Activated CD4-positive, CD25-positive, alpha-beta regulatory T cell treated with anti-CD3 and anti-CD28 coated beads, Interleukin-2, amount 50 U/mL, for 72 hours (primary cell): Measurements from ENCODE around the gene PARD3B.

ENCODE experiments used
- DNase-seq: peaks from one replicate; pipeline ENCODE4 v3.0.0; 2021

PARD3B gene

DNA sequence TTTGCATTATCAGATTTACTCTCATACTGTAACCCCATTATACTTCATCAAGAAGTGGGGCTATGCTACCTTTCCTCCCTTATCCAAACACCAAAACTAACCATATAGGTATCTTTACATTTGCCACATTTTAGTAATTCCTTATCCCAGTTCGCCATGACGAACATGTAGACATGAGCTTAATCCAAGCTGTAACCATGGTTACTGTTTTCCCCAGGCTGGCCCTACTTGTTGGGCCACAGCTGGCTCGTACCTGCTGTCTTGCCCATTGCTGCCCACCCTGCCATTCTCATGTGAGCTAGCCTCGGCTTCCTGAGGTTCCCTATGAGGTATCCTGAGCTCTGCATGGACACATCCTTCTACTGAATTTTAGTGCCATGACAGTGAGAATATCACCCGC lies 117.7 kb downstream of the PARD3B start:
- DNase-seq, result no peak

DNA sequence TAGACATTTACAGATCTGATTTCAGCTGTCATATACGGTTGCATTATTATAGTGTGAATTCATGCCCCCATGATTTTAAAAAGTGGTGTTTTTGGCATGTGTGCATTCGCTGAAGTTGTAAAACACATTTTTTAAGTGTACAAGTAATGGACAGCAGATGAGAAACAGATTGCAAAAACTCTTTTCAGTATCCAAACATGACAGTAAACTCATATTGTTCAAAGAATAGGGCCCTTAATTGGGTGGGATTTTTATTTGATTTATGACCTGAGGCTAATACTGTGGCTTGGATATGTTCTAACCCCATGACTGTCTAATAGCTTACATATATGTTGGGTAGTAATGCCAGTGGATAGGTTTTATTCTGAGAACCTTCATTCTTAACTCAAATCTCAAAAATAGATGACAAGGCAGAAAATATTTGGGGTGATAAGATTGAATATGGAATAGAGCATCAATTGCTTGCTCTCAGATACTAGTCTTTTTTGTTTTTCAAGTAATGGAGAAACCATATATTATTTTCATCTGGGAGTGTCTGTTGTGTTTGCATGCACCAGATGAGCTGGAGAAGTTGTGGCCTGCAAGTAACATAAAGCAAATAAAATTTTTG lies 118.6 kb downstream of the PARD3B start:
- no peak for DNase-seq

DNA sequence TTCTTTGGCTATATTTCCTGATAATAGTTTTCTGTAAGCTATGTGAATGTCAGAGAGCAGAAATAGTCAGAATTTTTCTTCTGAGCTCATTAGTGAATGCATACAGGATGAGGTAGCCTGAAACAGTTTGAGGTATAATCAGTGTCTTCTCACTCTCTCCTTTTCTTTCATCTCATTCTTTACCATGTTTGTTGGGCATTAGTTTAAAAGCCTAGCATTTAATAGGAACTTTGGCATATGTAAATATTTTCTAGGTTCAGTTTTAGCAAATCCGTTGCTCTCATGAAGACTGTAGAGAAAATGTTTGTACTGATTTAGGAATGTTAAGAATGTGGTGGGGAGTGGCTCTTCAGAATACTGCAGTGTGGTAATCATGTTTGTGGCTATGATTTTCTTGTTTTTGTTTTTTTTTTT lies 119.4 kb downstream of the PARD3B start:
- DNase-seq, result no peak

DNA sequence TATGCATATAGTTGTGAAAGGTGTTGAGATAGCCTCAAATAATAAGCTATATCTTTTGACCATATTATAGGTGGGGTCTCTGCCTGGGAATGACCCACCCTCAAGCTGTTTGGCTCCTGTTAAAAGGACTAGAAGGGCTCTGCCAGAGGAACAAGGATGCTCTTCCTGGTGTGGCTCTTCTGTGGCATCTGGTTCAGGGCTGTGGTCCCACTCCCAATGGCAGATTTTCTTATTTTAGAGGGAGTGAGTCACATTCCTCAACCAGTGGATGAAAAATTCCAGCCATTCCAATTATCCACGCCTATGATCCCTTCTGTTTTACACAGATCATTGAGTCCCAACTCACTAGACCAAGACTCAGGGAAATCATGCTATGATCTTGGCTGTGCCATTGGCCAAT lies 119.9 kb downstream of the PARD3B start:
- no peak for DNase-seq

DNA sequence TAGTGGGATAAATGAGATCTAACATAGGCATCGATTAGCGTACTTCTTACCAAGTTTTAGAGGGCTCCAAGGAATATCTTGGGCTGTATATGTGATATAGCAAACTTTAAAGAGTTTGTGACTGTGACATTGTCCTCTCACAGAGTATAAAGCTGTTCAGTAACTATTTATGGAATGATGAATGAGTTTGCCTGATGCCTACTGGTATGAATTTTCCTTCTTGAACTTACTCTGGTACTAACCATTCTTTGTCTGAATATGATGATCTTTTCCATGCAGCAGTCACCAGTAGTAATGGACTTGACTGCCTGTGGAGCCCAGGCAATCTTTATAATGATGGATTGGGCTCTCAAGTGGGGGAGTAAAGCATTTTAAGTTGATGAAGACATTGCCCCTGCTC lies 120.5 kb downstream of the PARD3B start:
- DNase-seq, result no peak

DNA sequence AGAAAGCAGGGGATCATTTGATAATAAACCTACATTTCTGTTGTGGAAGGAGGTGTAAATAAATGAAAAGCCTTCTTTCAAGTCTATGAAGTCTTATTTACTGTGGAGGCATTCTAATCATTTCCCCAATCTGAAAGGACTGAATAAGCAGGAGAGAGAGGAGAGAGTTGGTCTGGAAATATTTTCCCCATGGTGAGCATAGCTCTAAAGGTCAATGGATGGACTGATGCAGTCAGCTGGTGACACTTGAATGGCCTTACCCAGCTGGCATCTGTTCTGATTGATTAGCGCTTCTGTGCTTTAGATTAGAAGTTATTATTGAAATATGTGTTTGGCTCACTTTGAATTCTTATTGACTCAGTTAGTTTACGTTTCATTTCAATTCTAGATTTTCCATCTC lies 122.7 kb downstream of the PARD3B start:
- no peak for DNase-seq

DNA sequence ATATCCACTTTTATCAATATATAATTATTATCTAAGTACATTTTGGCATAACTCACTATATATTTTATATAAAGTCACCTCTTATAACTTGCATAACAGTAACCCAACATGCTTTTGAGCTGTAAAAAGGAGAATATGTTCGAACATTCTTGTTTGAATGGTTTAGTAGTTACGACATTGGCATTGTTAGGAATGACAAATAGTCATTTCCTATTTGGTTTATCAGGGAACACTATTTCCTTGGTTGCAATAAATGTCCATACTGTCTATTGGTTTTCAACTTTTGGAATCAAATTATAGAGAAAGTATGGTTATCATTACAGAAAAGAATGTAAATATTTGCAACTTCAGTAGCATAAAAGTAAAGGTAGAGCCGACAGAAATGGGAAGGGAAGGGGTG lies 124.1 kb downstream of the PARD3B start:
- DNase-seq, result no peak

DNA sequence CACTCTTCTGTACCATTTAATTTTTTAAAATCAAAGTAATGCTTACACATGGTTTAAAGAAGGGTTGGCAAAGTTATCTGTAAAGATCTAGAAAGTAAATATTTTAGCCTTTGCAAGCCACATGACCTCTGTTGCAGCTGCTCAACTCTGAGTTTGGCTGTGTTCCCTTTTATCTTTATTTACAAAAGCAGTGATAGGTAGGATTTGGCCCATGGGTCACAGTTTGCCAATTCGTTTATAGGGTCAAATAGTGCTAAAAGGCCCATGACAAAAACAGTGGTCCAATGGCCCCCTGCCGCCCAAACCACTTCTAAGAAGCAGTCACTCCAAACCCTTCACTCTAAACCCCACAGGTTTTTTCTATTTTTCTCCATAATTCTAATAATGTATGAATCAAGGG lies 124.8 kb downstream of the PARD3B start:
- DNase-seq, result no peak

DNA sequence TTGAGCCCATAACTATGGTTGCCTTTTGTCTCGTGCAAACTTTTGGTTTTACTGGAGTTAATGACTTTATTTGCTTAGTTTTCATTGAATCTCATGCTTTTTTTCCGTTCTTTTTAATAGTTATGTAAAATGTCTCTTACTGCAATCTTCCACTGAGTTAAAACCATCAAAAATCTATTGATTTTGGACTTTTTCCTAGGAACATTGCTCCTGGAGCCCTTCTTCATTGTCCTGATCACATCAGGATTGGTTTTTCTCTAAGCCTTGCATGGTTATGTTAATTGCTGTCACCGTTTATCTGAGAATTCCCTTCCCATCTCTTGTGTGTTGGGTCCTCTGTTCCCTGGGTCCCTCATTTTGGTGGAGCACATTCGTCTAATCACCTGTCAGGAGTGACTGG lies 125.5 kb downstream of the PARD3B start:
- no peak for DNase-seq

DNA sequence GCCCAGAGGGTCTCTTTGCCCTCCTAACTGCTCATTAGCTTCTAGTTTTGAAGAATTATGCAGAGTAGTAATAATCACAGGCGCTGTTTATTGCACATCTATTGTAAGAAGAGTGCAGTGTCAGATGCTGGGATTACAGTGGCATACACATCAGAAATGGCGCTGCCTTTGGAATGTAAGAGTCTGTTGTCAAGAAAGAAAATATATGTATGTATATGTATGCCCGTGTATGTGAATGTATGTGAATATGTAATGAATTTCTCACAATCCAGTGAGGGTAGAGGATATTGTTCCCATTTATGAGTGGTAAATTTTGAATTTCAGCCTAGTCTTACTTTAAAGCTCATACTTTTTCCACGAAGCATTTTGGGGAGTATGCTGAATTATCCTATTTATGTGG lies 127.5 kb downstream of the PARD3B start:
- DNase-seq, result no peak

DNA sequence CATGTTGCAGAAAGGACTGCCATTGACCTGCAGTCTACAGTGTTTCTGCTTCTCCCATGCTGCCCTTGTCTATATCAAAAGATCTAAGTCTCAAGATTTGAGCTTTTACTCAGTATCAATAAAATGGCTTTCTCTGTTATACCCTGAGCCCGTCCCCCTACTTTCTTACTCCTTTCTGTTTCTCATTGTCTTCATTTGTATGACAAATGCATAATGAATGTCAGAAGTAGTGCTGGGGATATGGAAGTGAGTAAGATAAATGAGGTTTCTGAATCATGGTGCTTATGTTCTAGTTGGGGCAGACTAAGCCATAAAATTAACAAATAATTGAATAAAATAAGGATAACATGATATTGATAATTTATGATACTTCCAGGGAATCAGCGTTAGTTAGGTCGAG lies 128.6 kb downstream of the PARD3B start:
- no peak for DNase-seq

DNA sequence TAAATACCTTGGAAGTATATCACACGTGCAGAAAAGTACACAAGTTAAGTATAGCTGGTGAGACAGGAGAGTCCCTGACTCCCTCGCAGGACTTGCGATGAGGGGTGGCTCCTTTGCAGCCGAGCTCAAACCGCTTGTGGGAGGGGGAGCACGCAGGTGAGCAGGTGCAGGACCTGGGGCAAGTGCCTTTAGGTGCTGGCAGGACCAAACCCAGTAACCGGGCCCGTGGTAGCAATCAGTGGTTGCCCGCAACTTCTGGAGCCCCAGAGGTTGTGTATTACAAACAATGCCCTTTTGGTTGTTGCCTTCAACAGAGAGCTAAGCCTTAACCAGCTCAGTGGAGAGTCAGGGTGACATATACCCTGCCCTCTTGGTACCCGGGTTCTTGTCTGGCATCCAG lies 132.8 kb downstream of the PARD3B start:
- no peak for DNase-seq

DNA sequence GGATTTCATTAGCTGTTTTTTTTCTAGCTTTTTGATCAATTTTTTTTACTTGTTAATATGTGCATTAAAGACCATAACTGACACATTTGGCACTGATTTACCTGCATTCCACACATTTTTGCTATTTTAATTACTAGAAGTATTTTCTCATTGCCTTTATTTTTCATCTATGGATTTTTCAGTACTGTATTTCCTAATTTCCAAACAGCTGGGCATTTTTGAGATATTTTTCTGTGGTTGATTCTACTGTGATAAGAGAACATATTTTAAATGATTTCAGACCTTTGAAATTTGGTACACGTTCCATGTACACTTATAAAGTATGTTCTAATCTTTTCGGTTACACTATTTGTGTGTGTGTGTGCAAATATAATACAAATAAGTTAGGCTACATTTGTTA lies 135.3 kb downstream of the PARD3B start:
- DNase-seq, result no peak

DNA sequence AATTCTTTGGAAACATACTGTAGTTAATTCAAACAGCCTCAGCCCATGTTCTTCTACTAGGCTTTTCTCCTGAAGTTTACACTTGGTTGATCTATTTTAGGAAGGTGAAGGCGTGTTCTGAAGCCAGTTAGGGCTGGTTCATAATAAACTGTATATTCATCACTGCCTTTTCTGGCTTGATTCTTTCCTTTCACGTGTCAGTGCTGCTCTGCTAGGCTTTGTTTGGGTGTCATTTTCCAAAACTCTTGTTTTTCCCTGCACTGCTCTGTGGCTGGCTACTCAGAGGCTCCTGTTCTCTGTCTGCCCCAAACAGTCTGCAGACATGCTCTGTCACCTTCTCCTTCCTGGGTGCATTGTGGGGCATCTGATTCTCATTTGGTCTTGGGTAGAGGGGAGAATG lies 136.1 kb downstream of the PARD3B start:
- no peak for DNase-seq

DNA sequence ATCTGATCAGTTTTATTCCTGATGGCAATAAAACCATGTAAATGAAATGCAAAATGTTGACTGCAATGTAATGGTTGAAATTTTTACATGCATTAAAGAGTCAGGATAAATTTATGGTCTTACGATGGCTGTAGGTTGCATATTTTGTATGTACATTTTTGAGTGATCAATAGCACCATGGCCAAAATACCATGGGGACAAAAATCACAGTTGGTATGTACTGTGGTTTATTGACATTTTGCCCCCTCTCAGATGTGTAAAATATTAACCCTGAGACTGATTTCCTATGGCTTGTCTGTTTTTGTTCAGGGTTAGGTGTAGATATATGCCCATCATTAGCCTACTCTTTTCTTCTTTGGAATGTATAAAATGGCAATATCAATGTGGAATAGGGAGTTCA lies 138.1 kb downstream of the PARD3B start:
- no peak for DNase-seq

DNA sequence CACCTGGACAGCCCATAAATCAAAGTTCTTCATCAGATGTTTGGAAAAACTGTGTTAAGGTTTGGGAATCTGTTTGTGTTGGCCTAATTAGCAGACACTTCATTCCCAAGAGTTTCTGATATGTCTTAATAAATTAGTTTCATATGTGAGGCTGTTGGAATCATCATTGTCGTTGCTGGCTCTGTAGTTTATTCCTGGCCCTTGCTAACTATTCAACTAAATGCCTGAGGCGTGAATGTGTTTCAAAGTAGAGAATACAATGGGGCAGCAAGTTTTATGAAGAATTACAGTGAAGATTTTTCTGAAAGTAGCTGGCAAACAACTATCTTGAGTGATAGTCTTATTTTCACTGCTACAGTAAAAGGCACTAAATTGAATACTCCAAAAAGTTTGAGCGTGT lies 141.1 kb downstream of the PARD3B start:
- DNase-seq, result no peak

DNA sequence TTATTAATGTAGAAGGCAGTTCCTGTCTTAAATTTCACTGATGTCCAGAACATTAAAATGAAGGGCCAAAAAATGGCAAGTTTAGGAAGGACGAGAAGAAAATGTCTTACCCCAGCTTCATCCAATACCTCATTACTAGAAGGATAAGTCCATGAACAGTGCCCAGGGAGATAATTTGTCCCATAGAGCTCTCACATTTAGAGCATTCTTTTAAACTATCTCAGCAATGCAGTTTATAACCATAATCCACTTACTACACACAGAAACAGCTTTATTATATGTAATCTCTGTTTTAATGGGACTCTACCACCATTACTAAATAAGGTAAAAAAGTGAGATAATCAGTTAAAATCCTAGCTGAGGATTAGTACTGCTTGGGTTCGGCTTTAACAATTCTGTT lies 142.5 kb downstream of the PARD3B start:
- DNase-seq, result no peak

DNA sequence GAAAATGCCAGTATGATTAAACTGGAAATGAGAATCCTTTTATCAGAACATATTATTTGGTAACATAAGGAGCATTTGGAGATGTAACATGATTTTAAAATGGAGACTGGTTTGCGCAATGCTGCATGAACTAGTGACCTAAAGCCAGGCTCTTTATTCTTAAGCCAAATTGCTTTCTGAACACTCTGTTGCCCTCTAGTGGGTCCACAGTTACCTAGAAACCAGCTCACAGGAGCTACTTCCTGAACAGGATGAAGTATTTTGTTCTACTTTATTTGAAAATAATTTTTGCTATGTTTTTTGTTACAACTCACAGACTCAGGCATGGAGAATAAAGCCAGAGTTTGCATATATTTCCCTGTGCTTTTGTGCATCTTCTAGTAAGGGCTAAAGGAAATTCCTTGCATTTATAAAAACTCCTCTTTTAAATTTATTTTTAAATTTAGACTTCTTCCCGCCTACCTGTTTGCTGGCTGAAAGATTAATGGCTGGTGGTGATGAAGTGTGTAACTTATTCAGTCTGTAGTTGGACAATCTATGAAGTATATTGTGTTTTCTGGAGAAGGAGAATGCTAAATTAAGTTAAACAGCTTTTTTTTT lies 146.7 kb downstream of the PARD3B start:
- no peak for DNase-seq

DNA sequence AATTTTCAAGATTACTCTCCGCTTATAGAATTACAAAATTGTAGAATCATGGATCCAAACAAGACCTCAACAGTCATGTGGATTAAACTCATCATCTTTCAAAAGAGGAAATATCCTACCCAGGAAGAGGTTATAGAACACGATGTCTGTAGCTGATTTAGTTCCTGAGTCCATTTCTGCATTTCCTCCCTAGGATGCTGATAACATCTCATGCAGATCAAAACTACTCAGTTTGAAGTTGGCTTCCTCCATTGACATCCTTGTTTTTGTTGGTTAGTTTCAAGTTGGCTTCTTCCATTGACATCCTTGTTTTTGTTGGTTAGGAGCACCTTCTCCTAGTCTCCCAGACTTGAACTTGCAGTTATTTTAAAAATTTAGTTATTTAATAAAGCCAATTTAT lies 147.5 kb downstream of the PARD3B start:
- no peak for DNase-seq

DNA sequence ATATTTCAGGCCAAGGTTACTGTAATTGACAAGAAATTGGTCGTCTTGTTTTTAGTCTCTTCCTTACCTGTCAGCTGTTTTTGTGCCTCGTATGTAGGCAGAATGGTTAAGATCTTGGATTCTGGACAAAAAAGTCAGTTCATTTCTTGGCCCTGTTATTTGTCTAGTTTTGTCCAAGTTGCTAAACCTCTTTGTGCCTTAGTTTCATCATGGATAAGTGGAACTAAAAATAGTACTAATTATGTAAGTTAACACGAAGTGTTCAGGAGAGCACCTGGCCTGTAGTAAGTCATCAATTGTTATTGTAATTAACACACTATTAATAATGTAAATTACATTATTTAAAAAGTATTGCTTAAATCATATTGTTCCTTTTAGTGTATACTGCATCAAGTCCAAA lies 148.0 kb downstream of the PARD3B start:
- DNase-seq, result no peak

DNA sequence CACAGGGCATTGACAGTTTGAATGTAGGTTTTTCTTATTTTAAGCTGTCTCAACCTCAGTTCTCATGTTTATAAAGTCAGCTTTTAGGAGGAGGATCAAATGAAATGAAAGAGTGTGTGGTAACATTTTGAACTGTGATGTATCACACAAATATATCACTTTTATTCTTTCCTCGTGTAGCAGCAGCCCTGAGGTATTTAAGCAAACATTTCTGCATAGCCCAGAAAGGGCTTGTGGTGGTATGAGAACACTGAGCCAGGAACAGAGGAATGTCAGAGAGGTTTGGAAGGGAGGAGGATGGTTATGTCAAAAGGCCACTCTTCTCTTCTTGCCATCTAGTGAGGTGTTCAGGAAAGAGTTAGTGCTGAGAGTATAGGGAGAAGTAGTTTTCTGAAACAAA lies 150.2 kb downstream of the PARD3B start:
- no peak for DNase-seq

DNA sequence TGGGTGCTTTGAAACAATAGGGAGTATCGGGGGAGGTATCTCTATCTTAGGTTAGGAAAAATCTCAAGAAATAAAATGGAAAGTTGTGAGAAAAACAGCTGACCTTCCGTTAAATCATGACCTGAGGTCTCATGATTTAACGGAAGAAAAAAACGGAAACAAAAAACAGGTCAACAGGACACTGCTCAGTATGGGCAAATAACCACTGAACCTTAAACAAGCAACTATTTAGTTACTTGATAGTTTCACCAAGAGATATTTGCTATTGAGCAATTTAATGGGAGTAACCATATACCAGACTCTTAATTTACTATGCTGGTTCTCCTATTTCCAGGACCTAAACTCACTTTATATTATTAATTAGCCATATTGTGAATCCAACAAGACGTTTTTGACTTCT lies 150.8 kb downstream of the PARD3B start:
- no peak for DNase-seq

DNA sequence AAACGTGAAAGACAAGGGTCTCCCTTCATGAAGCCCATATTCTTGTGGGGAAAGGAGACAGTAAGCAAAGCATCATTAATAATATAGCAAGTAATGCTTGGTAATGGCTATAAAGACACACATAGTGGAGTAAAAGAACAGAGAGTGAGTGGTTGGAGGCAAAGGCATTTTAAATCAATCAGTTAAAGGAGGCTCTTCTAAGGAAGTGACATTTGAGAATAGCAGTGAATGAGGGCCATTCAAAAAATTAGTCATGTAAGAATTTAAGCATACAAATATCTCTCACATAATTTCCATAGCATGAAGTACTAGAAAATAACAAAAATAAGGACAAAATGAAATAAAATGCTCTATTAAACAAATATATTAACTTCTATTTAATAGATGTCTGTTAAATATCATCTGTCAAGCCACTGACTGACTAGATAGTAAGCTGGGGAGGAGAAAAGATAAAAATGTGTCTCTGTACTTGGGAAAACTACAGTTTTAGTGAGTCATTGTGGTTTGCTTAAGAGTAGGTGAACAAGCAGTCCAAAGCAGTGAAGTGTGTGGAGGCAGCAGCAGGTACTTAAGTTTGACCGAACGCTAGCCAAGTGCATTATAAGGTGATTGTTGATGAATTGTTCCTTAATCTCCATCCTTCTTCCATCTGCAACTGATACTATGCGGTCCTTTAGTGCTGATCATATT lies 160.1 kb downstream of the PARD3B start:
- DNase-seq, result no peak

DNA sequence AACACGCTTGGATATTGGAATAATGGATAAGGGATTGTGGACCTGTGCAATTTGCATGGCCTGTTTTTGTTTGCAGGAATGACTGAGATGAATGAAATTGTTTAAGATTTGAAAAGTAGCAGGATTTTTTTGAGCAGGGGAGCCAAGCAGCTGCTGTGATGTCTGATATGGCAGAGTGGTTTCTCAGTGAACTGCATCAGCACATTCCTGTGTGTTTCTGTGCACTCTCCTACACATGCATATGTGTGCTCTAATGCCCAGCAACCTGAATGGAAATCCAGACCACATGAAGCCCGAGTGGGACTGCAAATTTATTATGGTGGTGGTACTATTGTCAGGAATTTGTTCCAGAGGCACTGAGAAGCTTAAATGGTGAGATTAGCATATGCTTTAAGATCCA lies 161.7 kb downstream of the PARD3B start:
- no peak for DNase-seq

DNA sequence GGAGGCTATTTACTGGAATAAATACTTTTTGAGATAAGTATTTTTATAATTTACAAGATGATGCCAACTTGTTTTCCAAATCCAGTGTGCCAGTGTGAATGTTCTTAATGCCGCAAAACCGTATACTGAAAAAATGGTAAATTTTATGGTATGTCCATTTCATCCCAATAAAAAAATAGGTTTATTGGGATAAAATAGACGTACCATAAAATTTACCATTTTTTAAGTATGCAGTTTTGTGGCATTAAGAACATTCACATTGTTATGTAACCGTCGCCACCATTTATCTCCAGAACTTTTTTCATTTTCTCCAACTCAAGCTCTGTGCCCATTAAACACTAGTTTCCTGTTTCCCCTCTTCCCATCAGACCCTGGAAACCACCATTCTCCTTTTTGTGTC lies 167.9 kb downstream of the PARD3B start:
- DNase-seq, result no peak
